Lung (tissue), 12 donors: ENCODE measurements around the gene CLDN1. TPM values are rescaled to one million over a fixed set of nuclear protein-coding genes. Genes with fewer than 3 reads are reported as not detected.
"Not testable (repeated sequence)": the region's sequence is repeated elsewhere in the genome, so short reads cannot be mapped to it uniquely, and the experiment has no call there.

Source experiments
- ATAC-seq: fragments of 200-7000 bp; cut with Tn5 transposase; one replicate; pipeline ENCODE4 v1.9.1; 2020; ENCODE audit warnings: moderate number of reproducible peaks; ENCODE audit not compliant: insufficient read depth, low FRiP score
- DNase-seq, 3 donors: peaks; one replicate each; pipeline ENCODE4 v3.0.0-alpha.2; 2013 to 2017
- H3K27ac ChIP-seq, 2 donors: one replicate each; pipeline ENCODE4 v1.5.1; 2013; ENCODE audit warnings: mild to moderate bottlenecking in 2 of 2, moderate library complexity in 2 of 2, control low read depth in 1 of 2, inconsistent platforms in 1 of 2, low read depth in 1 of 2, low read length in 1 of 2
- H3K27me3 ChIP-seq, 3 donors: one replicate each; pipeline ENCODE4 v1.5.1; 2013; ENCODE audit warnings: low read length in 2 of 3; ENCODE audit not compliant: control insufficient read depth in 3 of 3, insufficient read depth in 3 of 3
- H3K36me3 ChIP-seq, 4 donors: one replicate each; pipeline ENCODE4 v1.5.1; 2013; ENCODE audit warnings: low read length in 4 of 4, mild to moderate bottlenecking in 1 of 4, moderate library complexity in 1 of 4; ENCODE audit not compliant: control insufficient read depth in 4 of 4, insufficient read depth in 4 of 4
- H3K4me1 ChIP-seq, 5 donors: one replicate each; pipeline ENCODE4 v1.5.1; 2013; ENCODE audit warnings: low read length in 5 of 5, mild to moderate bottlenecking in 2 of 5, moderate library complexity in 1 of 5; ENCODE audit not compliant: control insufficient read depth in 5 of 5, insufficient read depth in 5 of 5
- H3K4me3 ChIP-seq: one replicate; pipeline ENCODE4 v1.5.1; 2013; ENCODE audit warnings: mild to moderate bottlenecking, control low read depth, moderate library complexity
- H3K9ac ChIP-seq, 2 donors: one replicate each; pipeline ENCODE4 v1.5.1; 2013; ENCODE audit warnings: low read length in 2 of 2, control low read depth in 1 of 2; ENCODE audit not compliant: insufficient read depth in 1 of 2
- H3K9me3 ChIP-seq, 4 donors: one replicate each; pipeline ENCODE4 v1.5.1; 2013; ENCODE audit warnings: low read length in 3 of 4, mild to moderate bottlenecking in 1 of 4, moderate library complexity in 1 of 4; ENCODE audit not compliant: control insufficient read depth in 4 of 4, insufficient read depth in 3 of 4
- WGBS, 2 donors: extraction: QIAGEN DNeasy Blood & Tissue Kit; methylation state at CpG; one replicate each; pipeline ENCODE4 v1.1.7; 2013; 5-methylcytosine and 5-hydroxymethylcytosine counted together
- polyA plus RNA-seq, 2 donors: library from polyadenylated mRNA; stranded (reverse); fragments of 200-250 nt; gene quantifications; one replicate each; pipeline ENCODE4 v1.2.1, GENCODE V29; 2013
- total RNA-seq, 2 donors: library from RNA; depleted of rRNA in 1 of 2; stranded (reverse); fragments of >200 nt in 1 of 2; gene quantifications; one replicate each; pipeline ENCODE4 v1.2.1, GENCODE V29; 2014 to 2021
- TF ChIP-seq, protein P1 (sequence below): IDR thresholded peaks from 2 replicates; pipeline ENCODE4 v1.5.1; 2012; ENCODE audit warnings: mild to moderate bottlenecking; ENCODE audit errors: control extremely low read depth, extremely low read depth
- donor health status: control.
- donor health status: control.
- donor health status: Bipolar disorder and iron deficiency.
- donor health status: healthy.
- donor health status: DM: yes; HTN: yes; CAD: no.

Gene CLDN1
- total and polyA plus RNA-seq, 4 donors, result 7.1 to 29.8 (median 13.4) TPM

DNA sequence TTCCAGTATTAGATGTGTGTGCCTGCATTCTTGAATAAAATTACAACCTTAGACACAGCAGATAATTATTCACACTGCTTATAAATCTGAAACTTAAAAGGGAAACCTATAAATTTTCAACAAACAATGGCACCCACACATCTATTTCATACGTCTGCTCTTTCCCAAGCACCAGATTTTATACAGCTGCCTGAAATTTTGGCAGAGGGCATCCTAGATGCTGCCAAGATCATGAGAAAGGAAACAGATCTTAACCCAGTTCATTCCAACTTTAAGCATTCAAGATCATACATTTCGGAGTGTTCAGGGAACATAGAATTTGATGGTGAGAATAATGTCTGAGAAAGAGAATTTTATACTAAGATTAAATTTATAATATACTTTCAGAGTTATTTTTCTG, 53.1 kb downstream of the CLDN1 start:
- Histone ChIP-seq H3K36me3 (no peaks in the 10 kb centered on the region), H3K9me3 (no peaks in the 10 kb centered on the region), H3K9ac (no peak overlapping the region), H3K27me3 (no peaks in the 10 kb centered on the region), H3K4me3 (no peak overlapping the region), H3K4me1 (peaks cover 0 to 3% (median 0%) of the 10 kb centered on the region in 5 donors), H3K27ac (no peak overlapping the region)
- TF ChIP-seq, protein P1, sequence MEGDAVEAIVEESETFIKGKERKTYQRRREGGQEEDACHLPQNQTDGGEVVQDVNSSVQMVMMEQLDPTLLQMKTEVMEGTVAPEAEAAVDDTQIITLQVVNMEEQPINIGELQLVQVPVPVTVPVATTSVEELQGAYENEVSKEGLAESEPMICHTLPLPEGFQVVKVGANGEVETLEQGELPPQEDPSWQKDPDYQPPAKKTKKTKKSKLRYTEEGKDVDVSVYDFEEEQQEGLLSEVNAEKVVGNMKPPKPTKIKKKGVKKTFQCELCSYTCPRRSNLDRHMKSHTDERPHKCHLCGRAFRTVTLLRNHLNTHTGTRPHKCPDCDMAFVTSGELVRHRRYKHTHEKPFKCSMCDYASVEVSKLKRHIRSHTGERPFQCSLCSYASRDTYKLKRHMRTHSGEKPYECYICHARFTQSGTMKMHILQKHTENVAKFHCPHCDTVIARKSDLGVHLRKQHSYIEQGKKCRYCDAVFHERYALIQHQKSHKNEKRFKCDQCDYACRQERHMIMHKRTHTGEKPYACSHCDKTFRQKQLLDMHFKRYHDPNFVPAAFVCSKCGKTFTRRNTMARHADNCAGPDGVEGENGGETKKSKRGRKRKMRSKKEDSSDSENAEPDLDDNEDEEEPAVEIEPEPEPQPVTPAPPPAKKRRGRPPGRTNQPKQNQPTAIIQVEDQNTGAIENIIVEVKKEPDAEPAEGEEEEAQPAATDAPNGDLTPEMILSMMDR, result no peak
- WGBS, 2 donors, result 57 to 74% methylated on average over 2 of the region's 2 CpGs
- DNase-seq (peak; percentile 25 to 79 (median 79)), ATAC-seq (no peak)

DNA sequence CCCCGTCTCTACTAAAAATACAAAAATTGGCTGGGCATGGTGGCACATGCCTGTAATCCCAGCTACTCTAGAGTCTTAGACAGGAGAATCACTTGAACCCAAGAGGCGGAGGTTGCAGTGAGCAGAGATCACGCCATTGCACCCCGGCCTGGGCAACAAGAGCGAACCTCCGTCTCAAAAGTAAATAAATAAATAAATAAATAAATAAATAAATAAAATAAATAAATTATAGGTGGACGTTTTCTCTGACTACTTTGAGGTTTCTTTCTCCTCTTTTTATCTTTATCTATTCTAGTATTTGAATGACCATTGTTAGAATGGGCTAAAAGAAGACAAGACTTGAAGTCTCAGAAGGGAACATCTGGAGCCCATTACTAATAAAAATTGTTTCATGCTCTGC, 54.8 kb downstream of the CLDN1 start:
- not testable (repeated sequence) for H3K36me3 ChIP-seq, H3K9me3 ChIP-seq, DNase-seq, ATAC-seq, H3K9ac ChIP-seq, H3K4me1 ChIP-seq, H3K4me3 ChIP-seq, H3K27me3 ChIP-seq, H3K27ac ChIP-seq
- 93% methylated on average over 7 of the region's 7 CpGs for WGBS, 2 donors

DNA sequence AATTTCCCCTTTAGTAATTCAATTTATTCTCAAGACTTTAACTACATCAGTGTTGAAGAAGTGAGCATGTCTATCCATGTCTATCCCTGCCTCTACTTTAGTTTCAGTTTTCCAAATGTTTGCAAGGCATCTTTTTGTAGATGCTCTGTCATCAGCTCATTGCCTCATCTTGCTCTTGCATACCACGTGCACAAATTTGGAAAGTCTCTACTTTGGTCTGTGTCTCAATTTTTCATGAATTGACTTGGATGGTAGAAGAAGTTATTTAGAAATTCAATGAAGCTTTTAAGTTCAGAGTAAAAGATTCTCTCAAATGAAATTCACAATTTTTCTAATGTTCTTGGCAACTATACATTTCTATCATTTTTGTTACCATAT, 55.3 kb downstream of the CLDN1 start:
- DNase-seq (no peak), ATAC-seq (no peak)
- H3K36me3 ChIP-seq, result no peaks in the 10 kb centered on the region
- H3K9me3 ChIP-seq, result no peaks in the 10 kb centered on the region
- TF ChIP-seq, protein P1, result no peak
- H3K27ac ChIP-seq, result no peak overlapping the region
- H3K27me3 ChIP-seq, result no peaks in the 10 kb centered on the region
- WGBS, 2 donors, result 55 to 65% methylated on average over 1 of the region's 1 CpG
- no peak overlapping the region for H3K9ac ChIP-seq
- no peak overlapping the region for H3K4me3 ChIP-seq
- peaks cover 0 to 3% (median 0%) of the 10 kb centered on the region in 5 donors for H3K4me1 ChIP-seq

DNA sequence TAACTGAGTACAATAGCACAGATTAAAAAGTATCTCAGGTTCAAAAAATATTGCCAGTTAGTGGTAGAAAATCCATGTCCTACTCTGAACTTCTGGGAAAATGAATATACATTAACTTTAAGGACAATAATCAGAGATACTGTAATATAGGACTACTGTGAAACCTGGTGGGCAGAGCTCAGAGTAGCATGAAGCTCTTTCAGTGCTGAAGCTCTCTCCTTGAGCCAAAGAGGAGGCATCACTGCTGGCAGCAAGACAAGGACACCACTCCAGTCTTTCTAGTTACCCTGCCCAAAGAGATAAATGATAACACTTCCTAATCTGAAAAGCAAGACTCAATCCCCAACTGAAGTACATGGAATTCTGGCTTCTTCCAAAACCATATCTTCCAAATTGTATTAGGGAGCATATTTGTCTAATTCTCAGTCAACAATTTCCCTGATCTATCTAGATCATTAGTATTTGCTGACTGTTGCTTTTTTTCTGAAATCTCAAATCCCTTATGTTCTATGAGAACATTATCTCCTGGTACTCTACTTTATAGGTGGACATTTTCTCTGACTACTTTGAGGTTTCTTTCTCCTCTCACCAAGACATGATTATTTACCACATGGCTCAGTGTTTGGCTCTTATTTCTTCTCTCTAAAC, 55.9 kb downstream of the CLDN1 start:
- TF ChIP-seq, protein P1, result no peak
- no peak overlapping the region for H3K9ac ChIP-seq
- no peaks in the 10 kb centered on the region for H3K36me3 ChIP-seq
- H3K4me1 ChIP-seq, result peaks cover 0 to 6% (median 0%) of the 10 kb centered on the region in 5 donors
- H3K9me3 ChIP-seq, result no peaks in the 10 kb centered on the region
- DNase-seq (no peak), ATAC-seq (no peak)
- no peaks in the 10 kb centered on the region for H3K27me3 ChIP-seq
- no peak overlapping the region for H3K4me3 ChIP-seq
- no peak overlapping the region for H3K27ac ChIP-seq
